HepG2 (cell line): ENCODE data around the gene CMIP. TPM values are rescaled to one million over a fixed set of nuclear protein-coding genes. Genes with fewer than 3 reads are reported as not detected.

Source experiments
- ARHGAP35 ChIP-seq: sonication (generic); formaldehyde crosslinking; IDR thresholded peaks from 2 replicates; pipeline ENCODE4 v1.9.0; 2022; ENCODE audit warnings: mild to moderate bottlenecking, inconsistent platforms, moderate library complexity, missing genetic modification reagents, borderline replicate concordance
- ATF7 ChIP-seq, 2 experiments: fragments of 450-650 bp in 1 of 2; sonication (generic) in 1 of 2; formaldehyde crosslinking in 1 of 2; IDR thresholded peaks; 2 replicates each; pipeline versions ENCODE4 v1.4.0 to v1.6.1; 2016 to 2020; ENCODE audit warnings: antibody characterized with exemption in 1 of 2, mild to moderate bottlenecking in 1 of 2, missing genetic modification reagents in 1 of 2
- CBX1 ChIP-seq: IDR thresholded peaks from one replicate; pipeline ENCODE4 v1.6.1; 2016; ENCODE audit warnings: antibody characterized with exemption, low read depth
- CEBPG ChIP-seq: IDR thresholded peaks from 2 replicates; pipeline ENCODE4 v1.6.1; 2016
- CENPX ChIP-seq: sonication (generic); formaldehyde crosslinking; IDR thresholded peaks from 2 replicates; pipeline ENCODE4 v1.9.0; 2021; ENCODE audit warnings: mild to moderate bottlenecking, missing genetic modification reagents, moderate library complexity
- FOXO1 ChIP-seq: sonication (generic); formaldehyde crosslinking; IDR thresholded peaks from 2 replicates; pipeline ENCODE4 v1.4.0; 2020; ENCODE audit warnings: missing genetic modification reagents
- GMEB2 ChIP-seq: IDR thresholded peaks from 2 replicates; pipeline ENCODE4 v1.6.1; 2016; ENCODE audit warnings: missing biosample characterization, missing genetic modification reagents, low read depth
- HES4 ChIP-seq: sonication (generic); formaldehyde crosslinking; IDR thresholded peaks from 2 replicates; pipeline ENCODE4 v1.9.0; 2021; ENCODE audit warnings: mild to moderate bottlenecking, missing genetic modification reagents, borderline replicate concordance
- KAT7 ChIP-seq: IDR thresholded peaks from 2 replicates; pipeline ENCODE4 v1.6.1; 2018; ENCODE audit warnings: borderline replicate concordance, missing compliant biosample characterization
- MAFK ChIP-seq, 2 experiments: IDR thresholded peaks in 1 of 2; conservative IDR thresholded peaks in 1 of 2; 2 replicates each; pipeline ENCODE4 v1.6.1; 2011; ENCODE audit warnings: improper control_type of control experiment in 2 of 2, low read length in 2 of 2
- NR2C2 ChIP-seq: sonication (generic); formaldehyde crosslinking; IDR thresholded peaks from 2 replicates; pipeline ENCODE4 v1.4.0; 2020; ENCODE audit warnings: missing genetic modification reagents, mild to moderate bottlenecking, moderate library complexity, borderline replicate concordance
- PAWR ChIP-seq: sonication (generic); formaldehyde crosslinking; IDR thresholded peaks from 2 replicates; pipeline ENCODE4 v1.4.0; 2020; ENCODE audit warnings: missing genetic modification reagents, mild to moderate bottlenecking, borderline replicate concordance
- POGZ ChIP-seq: sonication (generic); formaldehyde crosslinking; IDR thresholded peaks from 2 replicates; pipeline ENCODE4 v1.4.0; 2020; ENCODE audit warnings: mild to moderate bottlenecking, missing genetic modification reagents
- RARG ChIP-seq: sonication (generic); formaldehyde crosslinking; IDR thresholded peaks from 2 replicates; pipeline ENCODE4 v1.4.0; 2020; ENCODE audit warnings: low read depth, mild to moderate bottlenecking, missing genetic modification reagents
- REXO4 ChIP-seq: sonication (generic); formaldehyde crosslinking; IDR thresholded peaks from 2 replicates; pipeline ENCODE4 v1.8.0; 2022; ENCODE audit warnings: missing genetic modification reagents, mild to moderate bottlenecking, borderline replicate concordance
- SNRNP70 ChIP-seq: fragments of 200-400 bp; formaldehyde crosslinking; IDR thresholded peaks from 2 replicates; pipeline ENCODE4 v1.6.1; 2017; ENCODE audit warnings: mild to moderate bottlenecking, low read depth, low read length, moderate library complexity
- SRSF1 ChIP-seq: fragments of 200-400 bp; formaldehyde crosslinking; optimal IDR thresholded peaks from 2 replicates; pipeline ENCODE3; 2017; ENCODE audit warnings: mild to moderate bottlenecking, low read depth, low read length, moderate library complexity
- TMF1 ChIP-seq: sonication (generic); formaldehyde crosslinking; IDR thresholded peaks from 2 replicates; pipeline ENCODE4 v1.8.1; 2022; ENCODE audit warnings: low read depth, missing genetic modification reagents
- YEATS4 ChIP-seq: sonication (generic); formaldehyde crosslinking; IDR thresholded peaks from 2 replicates; pipeline ENCODE4 v1.4.0; 2020; ENCODE audit warnings: missing genetic modification reagents, borderline replicate concordance
- ZFP90 ChIP-seq: sonication (generic); formaldehyde crosslinking; IDR thresholded peaks from 2 replicates; pipeline ENCODE4 v1.8.0; 2022; ENCODE audit warnings: missing genetic modification reagents, mild to moderate bottlenecking, inconsistent platforms, borderline replicate concordance
- ZNF136 ChIP-seq: sonication (generic); formaldehyde crosslinking; IDR thresholded peaks from 2 replicates; pipeline ENCODE4 v1.8.1; 2022; ENCODE audit warnings: low read depth, mild to moderate bottlenecking, moderate library complexity, missing genetic modification reagents
- ZNF382 ChIP-seq: sonication (generic); formaldehyde crosslinking; IDR thresholded peaks from 2 replicates; pipeline ENCODE4 v1.5.0; 2020; ENCODE audit warnings: missing genetic modification reagents, mild to moderate bottlenecking, borderline replicate concordance
- ZNF550 ChIP-seq: sonication (generic); formaldehyde crosslinking; IDR thresholded peaks from 2 replicates; pipeline ENCODE4 v1.4.0; 2020; ENCODE audit warnings: mild to moderate bottlenecking, missing genetic modification reagents, borderline replicate concordance
- ZNF558 ChIP-seq: sonication (generic); formaldehyde crosslinking; IDR thresholded peaks from 2 replicates; pipeline ENCODE4 v1.9.0; 2022; ENCODE audit warnings: mild to moderate bottlenecking, missing genetic modification reagents, borderline replicate concordance
- ZNF629 ChIP-seq: sonication (generic); formaldehyde crosslinking; conservative IDR thresholded peaks from 2 replicates; pipeline ENCODE4 v1.5.0; 2020; ENCODE audit warnings: missing genetic modification reagents
- ZSCAN22 ChIP-seq: sonication (generic); formaldehyde crosslinking; IDR thresholded peaks from 2 replicates; pipeline ENCODE4 v1.4.0; 2020; ENCODE audit warnings: mild to moderate bottlenecking, missing genetic modification reagents
- polyA plus RNA-seq, 8 experiments: library from polyadenylated mRNA; depleted of rRNA in 3 of 8; stranded (reverse) in 7 of 8; unstranded in 1 of 8; fragments of >200 nt; fragmentation: Illumina TruSeq in 4 of 8; extraction: Trizol in 4 of 8; gene quantifications; 2 replicates each; pipeline versions ENCODE4 v1.2.1 to v1.2.3, GENCODE V29; 2011 to 2016; ENCODE audit warnings: low read depth in 4 of 8, missing spikeins in 1 of 8, mixed read lengths in 1 of 8; ENCODE audit not compliant: insufficient read depth in 1 of 8
- total RNA-seq, 5 experiments: library from RNA; depleted of rRNA; stranded (reverse); fragments of >200 nt; fragmentation: Illumina TruSeq; extraction: Trizol; gene quantifications; 2 replicates each; pipeline ENCODE4 v1.2.3, GENCODE V29; 2016; ENCODE audit warnings: low read depth in 1 of 5
- TF ChIP-seq, protein P1 (sequence below): sonication (generic); formaldehyde crosslinking; IDR thresholded peaks from 2 replicates; pipeline ENCODE4 v1.4.0; 2020; ENCODE audit warnings: missing genetic modification reagents
- TF ChIP-seq, protein P2 (sequence below): IDR thresholded peaks from 2 replicates; pipeline ENCODE4 v1.6.1; 2016; ENCODE audit warnings: low read depth, borderline replicate concordance

The CMIP gene
- total and polyA plus RNA-seq, 2 of the 13 experiments (the other 11 are each of a cell fraction or from before 2014, with no cell fraction given), result 10.9 to 18.1 TPM

DNA sequence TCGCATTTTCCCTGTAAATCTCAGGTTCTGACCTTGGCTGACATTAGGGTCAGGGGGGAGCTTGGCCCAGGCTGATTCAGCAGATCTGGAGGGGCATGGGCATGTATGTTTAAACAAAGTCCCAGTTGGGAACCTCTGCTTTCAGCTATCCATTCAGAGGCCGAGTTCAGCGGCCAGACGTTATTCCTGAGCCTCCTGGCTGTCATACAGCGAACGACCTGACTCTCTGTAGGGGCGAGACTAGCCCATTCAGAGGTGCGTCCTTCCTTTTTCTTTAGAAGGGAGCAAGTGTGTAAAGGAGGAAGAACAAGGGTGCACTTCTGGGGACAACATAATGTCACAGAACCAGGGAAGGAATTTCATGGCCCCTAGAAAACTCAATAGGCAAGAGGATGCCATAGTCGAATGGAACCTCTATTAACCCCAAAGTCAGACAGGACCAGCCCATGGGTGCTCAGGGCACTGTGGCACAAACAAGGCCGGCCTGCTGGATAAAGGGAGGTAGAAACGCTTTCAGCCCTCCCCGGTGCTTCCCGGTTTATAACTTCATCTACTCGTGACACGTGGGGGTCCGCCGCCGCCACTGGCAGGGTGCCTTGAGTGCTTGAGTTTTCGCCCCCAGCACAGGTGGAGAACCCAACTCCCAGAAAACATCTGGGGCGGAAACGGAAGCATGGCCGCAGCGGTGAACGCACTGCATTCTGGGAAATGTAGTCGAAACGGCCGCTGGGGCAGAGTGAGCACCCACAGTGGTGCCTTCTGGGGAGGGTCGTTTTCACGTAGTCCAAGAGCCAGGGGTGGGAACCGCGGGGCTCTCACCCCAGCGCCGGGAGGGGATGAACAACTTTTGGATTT is 301.3 kb downstream of the CMIP start (continued):
- no peak for TF ChIP-seq ZNF550 (CRISPR knock-in tag)
- no peak for TF ChIP-seq SNRNP70
- TF ChIP-seq RARG (CRISPR knock-in tag), result no peak
- TF ChIP-seq PAWR (CRISPR knock-in tag), result no peak
- no peak for TF ChIP-seq KAT7
- peak; percentile 99 for TF ChIP-seq CBX1
- TF ChIP-seq HES4 (CRISPR knock-in tag), result no peak
- no peak for TF ChIP-seq GMEB2 (CRISPR knock-in tag)
- no peak for TF ChIP-seq ZNF136 (CRISPR knock-in tag)
- no peak for TF ChIP-seq CENPX (CRISPR knock-in tag)
- no peak for TF ChIP-seq MAFK (conservative IDR thresholded peaks at IDR 0.05 in 1 of 2, IDR thresholded peaks at IDR 0.05 in 1 of 2; ENCODE audit: low read length in 2 of 2)
- TF ChIP-seq ZNF629 (CRISPR knock-in tag), result no peak
- peak; percentile 91 for TF ChIP-seq SRSF1
- TF ChIP-seq FOXO1, result no peak
- TF ChIP-seq TMF1 (CRISPR knock-in tag), result peak; percentile 26; the same call in 1 of the 2 replicates
- 0 out of 2 replicates have a peak, but pooled peaks have one; percentile 53 for TF ChIP-seq YEATS4 (CRISPR knock-in tag)
- TF ChIP-seq ZNF558 (CRISPR knock-in tag), result no peak
- TF ChIP-seq, protein P1, sequence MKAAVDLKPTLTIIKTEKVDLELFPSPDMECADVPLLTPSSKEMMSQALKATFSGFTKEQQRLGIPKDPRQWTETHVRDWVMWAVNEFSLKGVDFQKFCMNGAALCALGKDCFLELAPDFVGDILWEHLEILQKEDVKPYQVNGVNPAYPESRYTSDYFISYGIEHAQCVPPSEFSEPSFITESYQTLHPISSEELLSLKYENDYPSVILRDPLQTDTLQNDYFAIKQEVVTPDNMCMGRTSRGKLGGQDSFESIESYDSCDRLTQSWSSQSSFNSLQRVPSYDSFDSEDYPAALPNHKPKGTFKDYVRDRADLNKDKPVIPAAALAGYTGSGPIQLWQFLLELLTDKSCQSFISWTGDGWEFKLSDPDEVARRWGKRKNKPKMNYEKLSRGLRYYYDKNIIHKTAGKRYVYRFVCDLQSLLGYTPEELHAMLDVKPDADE (CRISPR knock-in tag), result no peak
- TF ChIP-seq, protein P2, sequence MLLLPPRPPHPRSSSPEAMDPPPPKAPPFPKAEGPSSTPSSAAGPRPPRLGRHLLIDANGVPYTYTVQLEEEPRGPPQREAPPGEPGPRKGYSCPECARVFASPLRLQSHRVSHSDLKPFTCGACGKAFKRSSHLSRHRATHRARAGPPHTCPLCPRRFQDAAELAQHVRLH, result no peak
- no peak for TF ChIP-seq REXO4 (CRISPR knock-in tag)
- no peak for TF ChIP-seq ZSCAN22 (CRISPR knock-in tag)
- TF ChIP-seq ZFP90 (CRISPR knock-in tag), result peak; percentile 78
- TF ChIP-seq ZNF382 (CRISPR knock-in tag), result no peak
- peak; percentile 61 for TF ChIP-seq POGZ (CRISPR knock-in tag)
- no peak for TF ChIP-seq CEBPG (CRISPR knock-in tag)
- TF ChIP-seq NR2C2, result peak; percentile 82
- no peak for TF ChIP-seq ATF7 (IDR thresholded peaks at IDR 0.05)
- TF ChIP-seq ATF7 (CRISPR knock-in tag; IDR thresholded peaks at IDR 0.05), result no peak
- no peak for TF ChIP-seq ARHGAP35 (CRISPR knock-in tag)
